GM12872 (cell line): ENCODE measurements around the gene CREM.

Source experiments
- TF ChIP-seq, protein P1 (sequence below): IDR thresholded peaks from 3 replicates; pipeline ENCODE4 v1.5.1; 2011; ENCODE audit warnings: low read depth, mild to moderate bottlenecking, low read length, moderate library complexity; ENCODE audit not compliant: insufficient read depth

The CREM gene

DNA sequence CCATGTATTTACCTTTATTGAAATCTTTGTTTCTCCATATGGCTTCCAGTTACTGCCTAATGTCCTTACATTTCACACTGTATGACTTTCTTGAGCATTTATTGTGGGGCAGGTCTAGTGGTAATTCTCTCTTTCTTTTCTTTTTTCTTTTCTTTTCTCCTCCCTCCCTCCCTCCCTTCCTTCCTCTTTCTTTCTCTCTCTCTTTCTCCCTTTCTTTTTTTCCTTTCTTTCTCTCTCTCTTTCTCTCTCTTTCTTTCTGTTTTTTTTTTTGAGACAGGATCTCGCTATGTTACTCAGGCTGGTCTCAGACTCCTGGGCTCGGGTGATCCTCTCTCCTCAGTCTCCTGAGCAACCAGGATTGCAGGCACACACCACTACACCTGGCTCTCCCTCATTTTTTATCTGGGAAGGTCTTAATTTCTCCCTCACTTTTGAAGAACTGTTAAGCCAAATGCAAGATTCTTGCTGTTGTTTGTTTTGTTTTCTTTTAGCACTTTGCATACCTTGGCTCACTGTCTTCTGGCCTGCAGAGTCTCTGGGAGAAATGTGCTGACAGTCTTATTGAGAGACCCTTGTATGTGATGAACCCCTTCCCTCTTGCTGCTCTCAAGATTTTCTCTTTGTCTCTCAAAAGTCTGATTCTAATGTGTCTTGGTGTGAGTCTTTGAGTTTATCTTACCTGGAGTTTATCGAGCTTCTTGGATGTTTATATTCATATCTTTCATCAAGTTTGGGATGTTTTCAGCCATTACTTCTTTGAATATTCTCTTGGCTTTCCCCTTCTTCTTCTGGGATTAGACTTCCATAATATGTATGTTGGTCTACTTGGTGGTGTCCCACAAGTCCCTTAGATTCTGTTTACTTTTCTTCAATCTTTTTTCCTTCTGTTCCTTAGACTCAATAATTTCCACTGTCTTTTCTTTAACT lies 130.7 kb downstream of the CREM start:
- TF ChIP-seq, protein P1, sequence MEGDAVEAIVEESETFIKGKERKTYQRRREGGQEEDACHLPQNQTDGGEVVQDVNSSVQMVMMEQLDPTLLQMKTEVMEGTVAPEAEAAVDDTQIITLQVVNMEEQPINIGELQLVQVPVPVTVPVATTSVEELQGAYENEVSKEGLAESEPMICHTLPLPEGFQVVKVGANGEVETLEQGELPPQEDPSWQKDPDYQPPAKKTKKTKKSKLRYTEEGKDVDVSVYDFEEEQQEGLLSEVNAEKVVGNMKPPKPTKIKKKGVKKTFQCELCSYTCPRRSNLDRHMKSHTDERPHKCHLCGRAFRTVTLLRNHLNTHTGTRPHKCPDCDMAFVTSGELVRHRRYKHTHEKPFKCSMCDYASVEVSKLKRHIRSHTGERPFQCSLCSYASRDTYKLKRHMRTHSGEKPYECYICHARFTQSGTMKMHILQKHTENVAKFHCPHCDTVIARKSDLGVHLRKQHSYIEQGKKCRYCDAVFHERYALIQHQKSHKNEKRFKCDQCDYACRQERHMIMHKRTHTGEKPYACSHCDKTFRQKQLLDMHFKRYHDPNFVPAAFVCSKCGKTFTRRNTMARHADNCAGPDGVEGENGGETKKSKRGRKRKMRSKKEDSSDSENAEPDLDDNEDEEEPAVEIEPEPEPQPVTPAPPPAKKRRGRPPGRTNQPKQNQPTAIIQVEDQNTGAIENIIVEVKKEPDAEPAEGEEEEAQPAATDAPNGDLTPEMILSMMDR = no peak

DNA sequence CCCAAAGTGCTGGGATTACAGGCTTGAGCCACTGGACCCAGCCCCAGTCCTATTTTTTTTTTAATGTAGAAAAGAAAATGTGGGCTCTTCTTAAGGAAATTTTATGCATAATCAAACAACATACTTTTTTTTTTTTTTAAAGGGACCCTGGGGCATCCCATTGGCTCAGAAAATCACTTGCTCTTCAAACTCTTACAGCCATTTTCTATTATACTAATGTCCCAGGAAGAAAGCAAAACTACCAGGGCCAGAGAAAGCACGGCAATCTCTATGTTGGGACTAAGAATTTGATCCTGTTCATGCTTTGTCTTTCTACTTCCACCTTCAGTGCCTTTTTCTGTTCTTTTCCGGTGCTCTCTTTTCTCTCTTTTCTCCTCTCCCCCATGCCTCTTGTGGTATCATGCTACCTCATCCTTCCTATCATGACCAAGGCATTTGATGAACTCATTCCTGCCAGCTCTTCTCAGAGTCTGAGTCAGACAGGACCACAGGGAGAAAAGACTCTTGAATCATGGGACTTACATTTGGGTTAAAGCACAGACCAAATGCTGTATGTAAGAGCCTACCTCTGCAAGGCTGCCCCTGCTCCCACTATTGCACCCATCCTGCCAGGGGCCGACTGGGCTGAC lies 133.2 kb downstream of the CREM start:
- TF ChIP-seq, protein P1 = no peak

DNA sequence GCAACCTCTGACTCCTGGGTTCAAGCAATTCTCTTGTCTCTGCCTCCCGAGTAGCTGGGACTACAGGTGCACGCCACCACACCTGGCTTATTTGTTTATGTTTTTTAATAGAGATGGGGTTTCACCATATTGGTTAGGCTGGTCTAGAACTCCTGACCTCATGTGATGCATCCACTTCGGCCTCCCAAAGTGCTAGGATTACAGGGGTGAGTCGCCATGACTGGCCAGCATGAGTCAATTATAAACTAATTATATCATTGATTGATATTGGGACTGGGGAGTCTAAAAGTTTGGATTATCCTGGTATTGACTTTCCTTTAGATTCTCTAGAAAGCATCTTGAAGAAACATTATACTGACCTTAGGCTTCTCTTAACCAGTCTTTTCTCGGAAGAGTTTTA lies 135.8 kb downstream of the CREM start:
- TF ChIP-seq, protein P1 = no peak
